ENCODE results near the gene NUP210.

DNA sequence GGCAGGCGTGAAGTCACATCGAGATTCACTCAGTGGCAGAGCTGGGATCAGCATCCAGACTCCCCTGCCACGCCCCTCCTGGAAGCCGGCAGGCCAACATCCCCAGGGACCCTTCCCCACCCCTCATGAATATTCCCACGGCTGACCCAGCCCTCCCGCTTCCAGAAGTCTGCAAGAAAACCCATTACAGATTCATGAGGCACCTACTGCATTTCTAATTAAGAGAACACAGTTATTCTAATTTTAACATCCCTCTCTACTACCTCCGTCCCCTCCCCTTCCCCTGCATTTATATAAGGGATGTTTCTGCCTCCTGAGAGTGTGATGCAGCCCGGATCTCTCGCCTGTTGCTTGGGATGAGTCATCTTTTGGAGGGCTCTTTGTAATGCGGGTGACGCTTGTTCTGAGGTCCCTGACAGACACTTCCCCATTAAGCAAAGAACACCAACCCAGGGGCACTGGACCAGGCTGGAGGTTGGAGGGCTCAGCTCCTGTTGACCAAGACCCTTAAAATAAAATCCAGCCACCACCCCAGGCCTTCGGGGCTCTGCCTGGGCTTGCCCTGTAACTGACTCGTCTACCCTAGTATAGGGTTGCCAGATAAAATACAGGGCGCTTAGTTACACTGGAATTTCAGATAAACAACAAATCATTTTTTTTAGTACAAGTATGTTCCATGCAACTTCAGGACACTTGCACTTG is 118.7 kb downstream of the NUP210 start:
- TF ChIP-seq EP300 (IDR thresholded peaks at IDR 0.05) (no peak), POLR2A (IDR thresholded peaks at IDR 0.05) (no peak), POLR2AphosphoS5 (IDR thresholded peaks at IDR 0.05) (no peak)
- TF ChIP-seq, protein P1, sequence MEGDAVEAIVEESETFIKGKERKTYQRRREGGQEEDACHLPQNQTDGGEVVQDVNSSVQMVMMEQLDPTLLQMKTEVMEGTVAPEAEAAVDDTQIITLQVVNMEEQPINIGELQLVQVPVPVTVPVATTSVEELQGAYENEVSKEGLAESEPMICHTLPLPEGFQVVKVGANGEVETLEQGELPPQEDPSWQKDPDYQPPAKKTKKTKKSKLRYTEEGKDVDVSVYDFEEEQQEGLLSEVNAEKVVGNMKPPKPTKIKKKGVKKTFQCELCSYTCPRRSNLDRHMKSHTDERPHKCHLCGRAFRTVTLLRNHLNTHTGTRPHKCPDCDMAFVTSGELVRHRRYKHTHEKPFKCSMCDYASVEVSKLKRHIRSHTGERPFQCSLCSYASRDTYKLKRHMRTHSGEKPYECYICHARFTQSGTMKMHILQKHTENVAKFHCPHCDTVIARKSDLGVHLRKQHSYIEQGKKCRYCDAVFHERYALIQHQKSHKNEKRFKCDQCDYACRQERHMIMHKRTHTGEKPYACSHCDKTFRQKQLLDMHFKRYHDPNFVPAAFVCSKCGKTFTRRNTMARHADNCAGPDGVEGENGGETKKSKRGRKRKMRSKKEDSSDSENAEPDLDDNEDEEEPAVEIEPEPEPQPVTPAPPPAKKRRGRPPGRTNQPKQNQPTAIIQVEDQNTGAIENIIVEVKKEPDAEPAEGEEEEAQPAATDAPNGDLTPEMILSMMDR (IDR thresholded peaks at IDR 0.05), result no peak

Measured in suprapubic skin (tissue), 4 donors.